HG02840 (cell line): ENCODE results near the gene UBL4B.

Experiments used
- ATAC-seq: cut with Tn5 transposase; IDR thresholded peaks from one replicate; pipeline ENCODE4 v1.9.1; 2021; ENCODE audit warnings: mild to moderate bottlenecking, moderate library complexity, moderate number of reproducible peaks; ENCODE audit not compliant: unreplicated experiment, low FRiP score

UBL4B gene

DNA sequence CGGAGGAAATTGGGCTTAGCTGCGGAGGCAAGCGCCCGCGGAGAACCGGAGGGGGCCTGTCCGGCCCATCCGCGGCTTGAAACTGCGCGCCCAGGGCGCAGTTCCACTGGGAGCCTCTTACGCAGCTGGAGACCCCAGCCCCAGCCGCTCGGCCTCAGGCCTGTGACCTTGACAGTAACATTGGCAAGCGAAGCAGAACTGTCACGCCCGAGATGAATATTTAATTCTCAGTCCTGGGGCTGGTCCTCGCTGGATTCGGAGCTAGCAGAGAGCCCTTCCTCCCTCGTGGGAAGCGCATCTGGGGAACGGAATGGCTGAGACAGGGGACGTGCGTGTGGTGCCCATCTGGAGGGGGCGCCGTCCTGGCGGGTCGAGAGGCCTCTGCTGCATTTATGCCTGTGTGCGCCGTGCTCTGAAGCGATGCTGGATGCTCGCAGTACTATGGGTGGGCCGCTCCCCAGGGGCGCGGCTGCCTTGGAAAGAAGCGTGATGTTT lies 39.0 kb downstream of the UBL4B start:
- ATAC-seq: no peak

DNA sequence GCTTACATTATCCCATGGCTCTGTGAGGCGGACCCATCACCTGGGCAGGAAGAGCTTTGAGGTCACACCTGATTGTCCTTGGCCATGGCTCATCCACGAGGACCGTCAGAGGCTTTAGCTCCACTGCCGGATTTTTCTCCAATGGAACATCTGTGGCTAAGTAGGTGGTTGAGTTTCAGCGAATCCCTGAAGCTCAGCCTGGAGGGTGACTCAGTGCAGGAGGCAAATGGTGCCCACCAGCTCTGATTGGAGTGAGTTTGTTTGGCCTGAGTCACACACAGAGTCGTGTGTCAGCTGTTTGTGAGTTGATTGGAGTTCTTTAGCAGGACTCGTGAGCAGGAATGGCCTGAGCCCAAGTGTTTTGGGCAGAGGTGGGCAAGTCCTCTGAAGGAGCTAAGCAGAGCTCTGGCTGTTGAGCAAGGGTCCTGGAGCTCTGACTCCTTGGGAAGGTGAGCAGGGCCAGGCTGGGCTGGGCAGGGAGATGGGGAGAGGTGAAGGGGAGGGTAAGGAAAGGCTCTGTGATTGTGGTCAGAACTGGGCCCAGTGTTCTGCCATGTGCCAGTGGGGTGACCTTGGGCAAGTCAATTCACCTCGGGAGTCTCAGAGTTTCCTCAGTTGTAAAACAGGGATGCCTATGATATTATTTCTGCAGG lies 40.0 kb downstream of the UBL4B start:
- no peak for ATAC-seq

- ATAC-seq: no peak
These were observed 41.2 kb downstream of the UBL4B start for GRCh38 chr1:110153407-110153950.

DNA sequence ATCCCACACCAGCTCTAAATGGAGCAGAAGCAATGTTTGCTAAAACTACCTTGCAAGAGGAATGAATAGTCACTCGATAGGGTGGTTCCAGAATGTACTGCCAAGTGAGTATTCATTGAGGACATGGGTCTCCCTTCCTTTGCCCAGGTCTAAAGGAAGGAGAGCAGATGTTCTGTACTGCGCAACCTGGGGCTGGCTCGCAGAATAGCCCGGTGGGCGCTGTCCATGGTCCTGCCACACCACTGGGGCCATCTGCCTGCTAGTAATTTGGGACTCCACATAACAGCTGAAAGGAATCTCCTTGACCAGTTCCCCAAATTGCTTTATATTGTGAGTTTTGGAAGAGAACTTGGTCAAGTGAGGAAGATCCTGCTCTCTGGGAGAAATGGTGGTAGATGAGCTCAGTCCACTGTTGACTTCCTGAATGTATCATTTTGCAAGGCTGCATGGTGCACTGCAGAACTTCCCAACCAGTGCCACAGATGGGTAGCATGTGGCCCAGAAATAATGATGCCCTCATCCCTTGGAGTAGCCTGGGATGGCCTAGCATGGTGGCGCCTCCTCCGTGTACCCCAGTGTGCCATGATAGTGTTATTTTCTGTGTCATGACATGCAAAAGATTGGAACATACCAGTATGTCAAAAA lies 43.8 kb downstream of the UBL4B start:
- ATAC-seq: no peak

- no peak for ATAC-seq
These were observed 46.0 kb downstream of the UBL4B start for GRCh38 chr1:110158261-110158660.

GRCh38 chr1:110159168-110159567 lies 46.9 kb downstream of the UBL4B start:
- no peak for ATAC-seq

DNA sequence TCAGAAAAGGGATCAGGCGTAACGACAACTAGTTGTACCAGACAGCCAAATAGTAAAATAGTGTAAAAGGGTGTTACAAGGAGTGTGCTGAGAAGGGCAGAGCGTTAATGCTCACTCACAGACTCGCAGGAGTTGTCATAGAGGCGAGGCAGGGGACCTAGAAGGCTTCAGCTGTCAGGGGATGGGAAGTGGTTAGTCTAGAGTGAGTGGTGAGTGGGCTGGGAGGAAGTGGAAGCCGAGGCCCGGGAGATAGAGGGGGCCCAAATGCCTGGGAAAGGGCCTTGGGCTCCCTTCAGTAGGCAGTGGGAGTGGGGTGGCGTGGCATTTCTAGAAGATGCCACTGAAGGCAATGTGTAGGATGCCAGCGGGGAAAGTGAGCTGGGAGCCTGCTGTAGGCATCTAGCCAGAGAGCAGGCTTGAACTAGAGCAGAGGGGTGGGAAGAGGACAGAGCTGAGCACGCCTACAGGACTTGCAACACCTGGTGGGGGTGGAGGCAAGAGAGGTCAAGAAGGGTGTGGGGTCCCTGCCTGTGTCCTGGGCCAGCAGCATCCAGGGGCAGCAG lies 48.4 kb downstream of the UBL4B start:
- no peak for ATAC-seq

DNA sequence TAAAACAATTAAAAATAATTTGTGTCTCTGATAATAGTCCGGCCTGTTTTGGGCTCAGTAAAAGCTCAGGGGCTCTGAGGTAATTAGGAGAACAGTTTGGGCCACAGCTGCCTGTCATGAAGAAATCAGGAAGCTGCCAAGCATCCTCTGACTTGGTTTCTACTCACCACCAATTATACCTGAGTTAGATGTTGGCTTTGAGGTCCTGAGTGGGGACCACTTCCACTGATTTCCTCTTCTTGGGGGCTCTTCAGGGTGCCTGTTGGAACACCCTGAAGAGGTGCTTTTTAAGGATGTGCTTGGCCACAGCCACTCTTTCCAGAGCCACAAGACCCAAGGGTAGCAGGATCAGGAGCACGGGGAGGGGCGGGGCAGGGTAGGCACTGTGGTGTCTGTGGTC lies 48.9 kb downstream of the UBL4B start:
- ATAC-seq: no peak

- no peak for ATAC-seq
These were observed 49.6 kb downstream of the UBL4B start for GRCh38 chr1:110161849-110162248.
